BLaER1 treated with 17β-estradiol and CSF1 and Interleukin-3, amounts not matched to agents 10 nM and 100 nM (cell line): ENCODE results near the gene TFAM.

Source experiments
- H3K27ac ChIP-seq, 11 experiments: shearing (Covaris generic); formaldehyde crosslinking; 2 replicates each; pipeline ENCODE4 v1.8.1; 2022
- H3K27me3 ChIP-seq, 11 experiments: shearing (Covaris generic); formaldehyde crosslinking; 2 replicates each; pipeline ENCODE4 v1.8.1; 2022
- H3K36me3 ChIP-seq, 11 experiments: shearing (Covaris generic); formaldehyde crosslinking; 2 replicates each; pipeline ENCODE4 v1.8.1; 2022
- H3K4me1 ChIP-seq, 10 experiments: shearing (Covaris generic); formaldehyde crosslinking; 2 replicates each; pipeline ENCODE4 v1.8.1; 2022
- H3K4me2 ChIP-seq, 11 experiments: shearing (Covaris generic); formaldehyde crosslinking; 2 replicates each; pipeline ENCODE4 v1.8.1; 2022
- H3K4me3 ChIP-seq, 10 experiments: shearing (Covaris generic); formaldehyde crosslinking; 2 replicates each; pipeline ENCODE4 v1.8.1; 2022
- H3K9ac ChIP-seq, 11 experiments: shearing (Covaris generic); formaldehyde crosslinking; 2 replicates each; pipeline ENCODE4 v1.8.1; 2022
- H3K9me3 ChIP-seq, 11 experiments: shearing (Covaris generic); formaldehyde crosslinking; replicated peaks in 1 of 11; 2 replicates each; pipeline ENCODE4 v1.8.1; 2022
- H4K20me1 ChIP-seq, 11 experiments: shearing (Covaris generic); formaldehyde crosslinking; 2 replicates each; pipeline ENCODE4 v1.8.1; 2022
- Cebpa-rat ChIP-seq, 11 experiments: shearing (Covaris generic); IDR thresholded peaks; 2 replicates each; pipeline ENCODE4 v1.8.1; 2022

The TFAM gene

GRCh38 chr10:58431903-58432302, 46.7 kb downstream of the TFAM start:
- no peak for TF ChIP-seq Cebpa-rat (IDR thresholded peaks at IDR 0.05)
- Histone ChIP-seq H3K9ac (no peak overlapping the region), H3K9me3 (peaks cover 0 to 6% (median 3%) of the 10 kb centered on the region in 11 experiments; a peak in 8 of 22 replicates), H3K4me1 (peaks cover 0 to 12% (median 0%) of the 10 kb centered on the region in 10 experiments; a peak in 4 of 20 replicates), H3K36me3 (no peaks in the 10 kb centered on the region), H3K27me3 (no peaks in the 10 kb centered on the region), H3K4me2 (no peak overlapping the region), H4K20me1 (no peaks in the 10 kb centered on the region), H3K27ac (no peak overlapping the region), H3K4me3 (no peak overlapping the region)

DNA sequence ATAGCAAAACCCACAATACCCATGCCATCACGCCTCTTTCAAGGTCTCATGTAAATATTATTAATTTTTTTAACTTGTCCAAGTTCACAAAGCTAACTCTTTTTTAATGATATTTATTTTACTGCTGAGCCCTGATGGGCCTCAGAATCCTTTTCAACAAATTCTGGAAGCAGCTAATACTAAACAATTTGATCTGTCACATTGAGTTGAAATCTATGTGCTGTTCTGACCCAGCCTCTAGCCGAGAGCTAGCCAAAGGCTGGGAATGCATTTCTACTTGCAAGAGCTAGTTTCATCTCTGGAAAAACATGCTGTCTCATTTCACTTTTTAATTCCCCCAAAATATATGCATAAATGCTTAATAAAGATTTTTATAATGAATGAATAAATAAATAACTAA, 47.9 kb downstream of the TFAM start:
- Histone ChIP-seq H3K27me3 (no peaks in the 10 kb centered on the region), H3K4me2 (no peak overlapping the region), H3K36me3 (no peaks in the 10 kb centered on the region), H3K9ac (no peak overlapping the region), H3K4me1 (peaks cover 0 to 12% (median 0%) of the 10 kb centered on the region in 10 experiments; a peak in 4 of 20 replicates), H3K9me3 (no peaks in the 10 kb centered on the region), H4K20me1 (no peaks in the 10 kb centered on the region), H3K27ac (no peak overlapping the region), H3K4me3 (no peak overlapping the region)
- TF ChIP-seq Cebpa-rat (IDR thresholded peaks at IDR 0.05) = no peak

DNA sequence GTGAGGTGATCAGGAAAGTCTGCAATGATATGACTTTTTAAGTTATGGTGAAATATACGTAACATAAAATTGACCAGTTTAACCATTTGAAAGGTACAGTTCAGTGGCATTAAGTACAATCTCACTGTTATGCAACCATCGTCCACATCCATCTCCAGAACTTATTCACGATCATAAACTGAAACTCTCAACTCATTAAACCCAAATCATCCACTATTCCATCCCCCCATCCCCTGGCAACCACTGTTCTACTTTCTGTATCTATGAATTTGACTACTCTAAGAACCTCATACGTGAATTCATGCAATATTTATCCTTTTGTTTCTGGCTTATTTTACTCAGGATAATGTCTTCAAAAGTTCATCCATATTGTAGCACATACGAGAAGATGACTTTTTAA, 48.4 kb downstream of the TFAM start:
- Histone ChIP-seq H3K9me3 (no peaks in the 10 kb centered on the region), H3K4me3 (no peak overlapping the region), H3K4me2 (no peak overlapping the region), H3K4me1 (peaks cover 0 to 12% (median 0%) of the 10 kb centered on the region in 10 experiments; a peak in 4 of 20 replicates), H4K20me1 (no peaks in the 10 kb centered on the region), H3K36me3 (no peaks in the 10 kb centered on the region), H3K9ac (no peak overlapping the region), H3K27ac (no peak overlapping the region), H3K27me3 (no peaks in the 10 kb centered on the region)
- TF ChIP-seq Cebpa-rat (IDR thresholded peaks at IDR 0.05) = no peak

DNA sequence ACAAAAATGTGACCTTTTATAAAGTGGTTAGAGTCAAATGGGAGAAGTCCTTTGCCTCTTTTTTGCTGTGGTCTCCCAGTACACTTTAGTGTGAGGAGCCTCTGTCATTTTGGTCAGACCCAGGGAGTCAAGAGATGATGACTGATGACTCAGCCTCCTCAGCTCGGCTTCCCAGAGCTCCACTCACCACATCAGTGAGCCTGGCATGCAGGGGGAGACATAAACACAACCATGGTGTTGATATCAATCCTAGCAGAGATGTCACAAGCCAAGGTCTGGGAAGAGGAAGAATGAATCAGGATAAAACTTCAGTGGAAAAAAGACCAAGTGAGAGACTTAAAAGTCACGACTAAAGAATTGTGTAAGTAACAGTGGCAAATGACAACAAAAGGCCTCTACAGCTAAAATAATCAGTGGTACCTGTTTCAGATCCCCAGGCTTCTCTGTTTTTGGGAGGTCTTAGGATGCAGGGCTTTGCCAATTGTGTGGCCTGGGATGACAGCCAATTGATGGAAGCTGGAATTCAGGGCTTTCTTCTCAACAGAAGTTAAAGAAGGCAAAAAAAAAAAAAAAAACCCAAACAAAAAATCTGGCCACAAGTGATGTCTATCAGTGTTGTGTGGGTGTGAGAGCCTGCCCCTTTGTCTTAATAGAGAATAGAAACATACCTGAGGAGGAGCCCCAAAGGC, 50.2 kb downstream of the TFAM start:
- H3K27ac ChIP-seq = 0 out of 22 replicates have a peak overlapping the region, but pooled peaks of 1 of the 11 experiments have one; percentile 14
- H3K27me3 ChIP-seq = no peaks in the 10 kb centered on the region
- no peaks in the 10 kb centered on the region for H3K9me3 ChIP-seq
- no peaks in the 10 kb centered on the region for H4K20me1 ChIP-seq
- H3K36me3 ChIP-seq = no peaks in the 10 kb centered on the region
- H3K4me2 ChIP-seq = peak overlapping the region in 1 of 11 experiments; percentile 8; a peak in 3 of 22 replicates
- H3K4me3 ChIP-seq = no peak overlapping the region
- H3K4me1 ChIP-seq = peaks cover 0 to 12% (median 0%) of the 10 kb centered on the region in 10 experiments; a peak in 4 of 20 replicates
- TF ChIP-seq Cebpa-rat (IDR thresholded peaks at IDR 0.05) = no peak
- no peak overlapping the region for H3K9ac ChIP-seq

DNA sequence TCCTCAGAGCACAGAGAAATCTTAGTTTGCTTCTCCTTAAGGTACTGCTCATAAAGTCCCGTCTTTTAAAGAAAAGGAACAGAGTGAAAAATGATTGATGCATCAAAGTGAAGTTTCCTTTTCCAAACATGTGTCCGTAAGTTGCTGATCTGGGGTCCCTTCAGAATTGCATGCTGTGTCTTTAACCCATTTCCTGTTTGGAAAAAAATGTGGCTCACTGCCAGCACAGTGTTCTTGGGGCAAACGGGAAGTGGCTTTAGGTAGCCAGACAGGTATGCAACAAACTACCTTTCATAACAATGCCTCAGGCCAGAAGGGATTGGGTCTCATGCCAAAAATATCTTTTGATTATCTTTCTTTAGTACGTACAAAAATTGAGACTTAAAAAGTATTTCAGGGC, 50.9 kb downstream of the TFAM start:
- Histone ChIP-seq H4K20me1 (no peaks in the 10 kb centered on the region), H3K27me3 (no peaks in the 10 kb centered on the region), H3K36me3 (no peaks in the 10 kb centered on the region), H3K4me3 (no peak overlapping the region), H3K4me2 (no peak overlapping the region; a peak in 1 of 22 replicates), H3K27ac (0 out of 22 replicates have a peak overlapping the region, but pooled peaks of 1 of the 11 experiments have one; percentile 14), H3K9me3 (no peaks in the 10 kb centered on the region), H3K9ac (no peak overlapping the region), H3K4me1 (peaks cover 0 to 12% (median 0%) of the 10 kb centered on the region in 10 experiments; a peak in 4 of 20 replicates)
- no peak for TF ChIP-seq Cebpa-rat (IDR thresholded peaks at IDR 0.05)

DNA sequence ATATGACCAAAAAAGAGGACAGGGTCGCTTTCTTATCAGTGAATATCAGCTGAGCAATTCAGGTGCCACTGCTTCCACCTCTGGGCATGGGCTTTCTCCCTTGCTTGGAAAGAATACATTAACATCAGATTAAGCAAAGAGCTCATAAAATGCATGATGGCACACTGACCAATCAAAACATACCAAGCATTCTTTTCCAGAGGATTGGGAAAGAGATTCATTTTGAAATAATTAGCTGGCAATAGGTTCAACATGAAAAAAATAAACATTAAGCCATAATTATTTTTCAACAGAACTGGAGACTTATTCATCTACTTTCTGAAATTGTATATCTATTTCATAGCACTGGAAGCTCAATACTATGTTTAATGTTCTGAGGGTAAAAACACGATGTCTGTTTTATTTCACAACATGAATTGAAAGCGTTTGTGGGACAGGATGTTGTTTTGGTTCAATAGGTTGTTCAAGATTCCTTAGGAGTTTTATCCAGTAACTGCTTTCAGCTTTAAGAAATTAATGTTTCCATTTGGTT, 53.2 kb downstream of the TFAM start:
- Histone ChIP-seq H3K9me3 (no peaks in the 10 kb centered on the region), H3K9ac (no peak overlapping the region), H3K4me1 (peaks cover 0 to 12% (median 0%) of the 10 kb centered on the region in 10 experiments; a peak in 4 of 20 replicates), H3K27ac (no peak overlapping the region), H3K4me3 (no peak overlapping the region), H4K20me1 (no peaks in the 10 kb centered on the region), H3K27me3 (no peaks in the 10 kb centered on the region), H3K4me2 (no peak overlapping the region), H3K36me3 (no peaks in the 10 kb centered on the region)
- no peak for TF ChIP-seq Cebpa-rat (IDR thresholded peaks at IDR 0.05)

- no peak overlapping the region for H3K27ac ChIP-seq
- no peak for TF ChIP-seq Cebpa-rat (IDR thresholded peaks at IDR 0.05)
- H3K4me3 ChIP-seq = no peak overlapping the region
- no peak overlapping the region for H3K4me2 ChIP-seq
- no peaks in the 10 kb centered on the region for H4K20me1 ChIP-seq
- H3K27me3 ChIP-seq = no peaks in the 10 kb centered on the region
- peaks cover 0 to 12% (median 0%) of the 10 kb centered on the region in 10 experiments; a peak in 4 of 20 replicates for H3K4me1 ChIP-seq
- no peaks in the 10 kb centered on the region for H3K9me3 ChIP-seq
- no peaks in the 10 kb centered on the region for H3K36me3 ChIP-seq
- no peak overlapping the region for H3K9ac ChIP-seq
These were observed 53.8 kb downstream of the TFAM start for GRCh38 chr10:58438986-58439385.

DNA sequence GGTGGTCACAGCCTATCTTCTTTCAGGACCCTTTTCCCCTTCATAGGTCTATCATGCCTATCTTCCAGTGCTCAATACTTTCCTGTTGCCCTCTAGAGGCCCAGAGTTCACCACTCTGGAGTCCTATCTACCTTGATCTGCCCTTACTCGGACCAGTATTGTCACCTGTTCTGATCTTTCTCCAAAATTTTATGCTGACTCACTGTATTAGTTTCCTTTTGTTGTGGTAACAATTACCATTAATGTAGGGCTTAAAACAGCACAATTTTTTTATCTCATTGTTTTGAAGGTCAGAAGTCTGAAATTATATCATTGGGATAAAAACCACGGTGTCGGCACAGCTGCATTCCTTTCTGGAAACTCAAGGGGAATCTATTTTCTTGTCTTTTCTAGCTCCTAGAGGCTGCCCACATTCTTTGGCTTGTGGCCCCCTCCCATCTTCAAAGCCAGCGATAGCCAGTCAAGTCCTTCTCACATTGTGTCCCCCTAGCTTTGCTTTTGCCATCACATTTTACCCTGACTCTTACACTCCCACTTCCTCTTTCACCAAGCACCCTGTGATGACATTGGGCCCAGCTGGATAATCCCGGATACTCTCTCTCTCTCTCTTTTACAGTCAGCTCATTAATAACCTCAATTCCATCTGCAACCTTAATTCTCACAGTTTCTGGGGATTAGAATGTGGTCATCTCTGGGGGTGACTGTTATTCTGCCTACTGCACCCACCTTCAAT, 54.6 kb downstream of the TFAM start:
- no peak overlapping the region for H3K4me3 ChIP-seq
- peaks cover 0 to 12% (median 0%) of the 10 kb centered on the region in 10 experiments; a peak in 4 of 20 replicates for H3K4me1 ChIP-seq
- H4K20me1 ChIP-seq = no peaks in the 10 kb centered on the region
- no peaks in the 10 kb centered on the region for H3K9me3 ChIP-seq
- TF ChIP-seq Cebpa-rat (IDR thresholded peaks at IDR 0.05) = no peak
- no peaks in the 10 kb centered on the region for H3K27me3 ChIP-seq
- H3K36me3 ChIP-seq = no peaks in the 10 kb centered on the region
- H3K27ac ChIP-seq = no peak overlapping the region
- H3K9ac ChIP-seq = no peak overlapping the region
- H3K4me2 ChIP-seq = no peak overlapping the region

DNA sequence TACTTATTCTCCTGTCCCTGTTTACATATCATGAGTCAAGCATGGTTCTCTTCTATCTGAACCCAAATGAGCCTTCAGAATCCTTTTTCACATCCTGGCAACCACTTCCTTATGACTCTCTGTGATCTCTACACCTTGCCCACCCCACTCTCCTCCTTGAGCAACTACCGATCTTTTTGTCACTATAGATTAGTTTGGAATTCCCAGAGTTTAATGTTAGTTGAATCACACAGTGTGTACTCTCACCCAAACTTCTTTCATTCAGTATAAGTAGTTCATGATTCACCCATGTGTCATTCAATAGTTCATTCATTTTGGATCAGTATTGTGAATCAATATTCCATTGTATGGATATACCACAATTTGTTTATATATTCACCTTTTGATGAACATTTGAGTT, 55.3 kb downstream of the TFAM start:
- Histone ChIP-seq H3K36me3 (no peaks in the 10 kb centered on the region), H3K9ac (no peak overlapping the region), H3K27ac (no peak overlapping the region)

More for the DNA sequence above, 55.3 kb downstream of the TFAM start:
- H3K4me2 ChIP-seq = no peak overlapping the region
- H3K4me1 ChIP-seq = peaks cover 0 to 8% (median 0%) of the 10 kb centered on the region in 10 experiments; a peak in 4 of 20 replicates
- H4K20me1 ChIP-seq = no peaks in the 10 kb centered on the region
- no peaks in the 10 kb centered on the region for H3K27me3 ChIP-seq
- no peak overlapping the region for H3K4me3 ChIP-seq
- TF ChIP-seq Cebpa-rat (IDR thresholded peaks at IDR 0.05) = no peak
- no peaks in the 10 kb centered on the region for H3K9me3 ChIP-seq
